ENCODE measurements around the gene MECR.

GRCh38 chr1:29239142-29239541 lies 8.4 kb upstream of the MECR start:
- TF ChIP-seq CTCF (IDR thresholded peaks at IDR 0.05): no peak
- no peak for TF ChIP-seq POLR2A (IDR thresholded peaks at IDR 0.05)

All from esophagus squamous epithelium (tissue), 4 donors.